Activated CD8-positive, alpha-beta memory T cell treated with anti-CD3 and anti-CD28 coated beads, Interleukin-2, amount 50 U/mL, for 24 hours (primary cell): ENCODE measurements around the gene CCT2.
"Not testable (repeated sequence)": the region's sequence is repeated elsewhere in the genome, so short reads cannot be mapped to it uniquely, and the experiment has no call there.

Source experiments
- DNase-seq: peaks from one replicate; pipeline ENCODE4 v3.0.0-alpha.2; 2020; ENCODE audit errors: extremely low read depth

Gene CCT2

DNA sequence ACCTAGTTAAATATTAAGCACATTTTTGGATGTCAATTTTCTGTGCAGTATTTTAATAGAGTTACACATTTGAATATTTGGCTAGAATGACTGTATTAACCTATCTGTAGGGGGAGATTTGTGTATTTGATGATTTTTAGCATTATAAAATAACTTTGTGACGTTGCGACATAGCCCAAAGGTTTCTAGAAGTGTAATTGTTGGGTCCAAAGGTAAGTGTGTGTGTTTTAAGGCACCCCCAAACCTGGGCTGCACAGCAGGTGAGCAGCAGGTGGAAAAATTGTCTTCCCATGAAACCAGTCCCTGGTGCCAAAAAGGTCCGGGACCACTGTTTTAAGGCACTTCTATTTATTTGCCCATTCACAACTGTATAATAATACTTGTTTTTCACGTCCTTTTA is 3.3 kb downstream of the CCT2 start:
- DNase-seq: no peak

- no peak for DNase-seq
Observed at GRCh38 chr12:69589082-69589481, 3.8 kb downstream of the CCT2 start.

DNA sequence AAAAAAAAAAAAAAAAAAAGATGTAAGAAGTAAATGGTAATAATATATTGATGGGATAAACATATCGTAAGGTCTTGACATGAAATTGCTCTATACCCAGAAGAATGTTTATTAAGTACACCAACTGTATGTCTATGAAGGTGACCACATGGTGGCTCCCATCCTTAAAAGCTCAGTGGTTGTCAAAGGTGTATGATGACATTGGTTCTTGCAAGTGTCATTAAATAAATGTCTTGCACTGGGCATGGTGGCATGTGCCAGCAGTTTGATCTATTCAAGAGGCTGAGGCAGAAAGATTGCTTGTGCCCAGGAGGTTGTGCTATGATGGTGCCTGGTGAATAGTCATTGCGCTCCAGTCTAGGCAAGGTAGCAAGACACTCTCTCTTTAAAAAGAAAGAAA is 10.4 kb downstream of the CCT2 start:
- DNase-seq: no peak

- DNase-seq: no peak
Observed at GRCh38 chr12:69598174-69598753, 13.0 kb downstream of the CCT2 start.

DNA sequence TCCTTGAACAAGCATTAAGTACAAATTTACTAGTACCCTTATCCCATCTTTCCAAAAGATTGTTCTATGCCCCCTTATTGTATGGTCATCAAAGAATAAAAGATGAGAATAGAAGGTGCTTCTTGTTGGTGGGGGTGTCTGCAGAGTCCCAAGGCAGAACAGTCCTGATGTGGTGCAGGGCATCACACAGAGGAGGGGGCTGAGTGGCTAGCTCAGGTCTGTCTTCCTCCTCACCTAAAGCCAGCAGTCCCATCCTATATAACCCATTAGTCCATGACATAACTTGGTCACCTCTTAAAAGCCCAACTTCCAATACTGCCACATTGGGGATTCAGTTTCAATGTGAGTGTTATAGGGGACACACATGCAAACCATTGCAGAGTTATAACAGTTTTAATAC is 15.5 kb downstream of the CCT2 start:
- DNase-seq: no peak

DNA sequence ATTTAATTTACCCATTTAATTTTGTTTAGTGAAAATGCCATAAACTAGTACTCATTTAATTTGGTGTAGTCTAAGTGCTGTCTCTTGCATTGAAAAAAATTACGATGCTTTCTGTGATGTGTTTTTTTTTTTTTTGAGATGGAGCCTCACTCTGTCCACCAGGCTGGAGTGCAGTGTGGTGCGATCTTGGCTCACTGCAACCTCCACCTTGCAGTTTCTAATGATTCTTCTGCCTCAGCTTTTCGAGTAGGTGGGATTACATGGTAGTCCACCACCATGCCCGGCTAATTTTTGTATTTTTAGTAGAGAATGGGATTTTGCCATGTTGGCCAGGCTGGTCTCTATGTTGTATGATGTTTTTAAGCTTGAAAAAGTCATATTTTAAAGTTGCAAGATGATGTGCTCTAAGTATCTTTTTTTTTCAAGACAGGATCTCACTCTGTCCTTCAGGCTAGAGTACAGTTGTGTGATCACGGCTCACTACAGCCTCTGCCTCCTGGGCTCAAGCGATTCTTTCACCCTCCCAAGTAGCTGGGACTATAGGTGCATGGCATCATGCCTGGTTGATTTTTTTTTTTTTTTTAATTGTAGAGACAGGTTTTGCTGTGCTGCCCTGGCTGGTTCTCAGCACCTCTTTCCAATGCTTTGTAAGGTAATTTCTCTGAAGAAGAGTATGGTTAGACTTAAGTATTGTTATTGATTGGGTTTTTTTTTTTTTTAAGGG is 16.9 kb downstream of the CCT2 start:
- no peak for DNase-seq

DNA sequence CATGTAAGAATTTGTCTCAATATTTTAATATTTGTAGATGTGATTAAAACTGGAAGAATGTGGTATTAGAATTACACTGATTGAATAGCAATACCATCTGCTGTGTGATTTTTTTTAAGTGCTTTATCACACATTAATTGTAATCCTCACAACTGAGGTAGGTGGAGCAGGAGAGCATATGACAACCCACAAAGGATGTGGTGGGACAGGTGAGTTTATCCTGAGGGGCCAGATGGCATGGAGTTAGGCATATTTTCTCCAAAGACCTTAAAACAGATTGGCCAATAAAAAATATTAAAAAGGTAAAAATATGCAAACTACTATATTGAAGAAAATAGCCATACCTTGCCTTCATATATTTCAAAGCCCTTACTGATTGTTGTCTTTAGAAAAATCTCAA is 17.7 kb downstream of the CCT2 start:
- DNase-seq: no peak

- not testable (repeated sequence) for DNase-seq
Observed at GRCh38 chr12:69603556-69603955, 18.3 kb downstream of the CCT2 start.

DNA sequence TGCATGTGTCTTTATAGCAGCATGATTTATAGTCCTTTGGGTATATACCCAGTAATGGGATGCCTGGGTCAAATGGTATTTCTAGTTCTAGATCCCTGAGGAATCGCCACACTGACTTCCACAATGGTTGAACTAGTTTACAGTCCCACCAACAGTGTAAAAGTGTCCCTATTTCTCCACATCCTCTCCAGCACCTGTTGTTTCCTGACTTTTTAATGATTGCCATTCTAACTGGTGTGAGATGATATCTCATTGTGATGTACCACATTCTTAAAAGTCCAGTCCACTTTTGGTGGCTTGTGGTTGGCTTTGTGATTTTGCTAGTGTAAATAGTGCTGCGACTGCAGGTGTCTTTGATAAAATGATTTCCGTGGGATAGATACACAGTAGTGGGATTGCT is 19.0 kb downstream of the CCT2 start:
- not testable (repeated sequence) for DNase-seq

GRCh38 chr12:69608114-69608513 is 22.9 kb downstream of the CCT2 start:
- DNase-seq: no peak

DNA sequence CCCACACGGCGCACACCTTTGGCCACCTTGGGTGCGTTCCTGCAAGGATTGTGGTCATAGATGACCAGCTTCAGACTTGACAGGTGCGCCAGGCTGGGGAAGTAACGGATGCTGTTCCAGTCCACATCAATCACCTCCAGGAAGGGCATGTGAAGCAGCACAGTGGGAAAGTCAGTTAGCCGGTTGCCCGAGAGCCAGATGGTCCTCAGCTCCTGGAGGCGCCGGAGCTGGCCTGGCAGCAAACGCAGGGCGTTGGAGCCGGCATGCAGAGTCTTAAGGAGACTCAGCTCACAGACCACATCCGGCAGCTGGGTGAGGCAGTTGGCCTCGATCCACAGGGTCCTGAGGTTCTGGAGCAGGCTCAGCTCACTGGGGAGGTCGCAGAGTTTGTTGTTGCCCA is 24.9 kb downstream of the CCT2 start:
- DNase-seq: no peak

- DNase-seq: no peak
Observed at GRCh38 chr12:69610729-69611128, 25.5 kb downstream of the CCT2 start, which contains the start of gene LRRC10. LRRC10 (minus strand) TSS chr12:69610907; CDS start chr12:69610838, 69 bp downstream.

DNA sequence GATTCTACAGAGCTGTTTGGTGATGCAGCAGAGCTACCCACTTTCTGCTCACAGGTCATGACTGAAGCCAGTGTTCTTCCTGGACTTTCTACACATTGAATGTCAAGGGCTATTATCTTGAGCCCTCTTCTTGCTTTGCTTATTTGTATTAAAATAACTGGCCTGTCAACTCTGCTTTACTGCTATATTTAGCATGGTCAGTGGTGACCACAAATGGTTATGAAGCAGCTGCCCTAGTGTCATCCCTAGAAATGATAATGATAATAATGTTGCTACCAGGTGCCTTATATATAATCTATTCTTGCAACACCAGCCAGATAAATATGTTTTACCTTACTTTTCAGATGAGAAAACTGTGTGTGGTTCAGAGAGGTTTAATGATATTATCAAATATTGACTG is 28.1 kb downstream of the CCT2 start:
- no peak for DNase-seq

DNA sequence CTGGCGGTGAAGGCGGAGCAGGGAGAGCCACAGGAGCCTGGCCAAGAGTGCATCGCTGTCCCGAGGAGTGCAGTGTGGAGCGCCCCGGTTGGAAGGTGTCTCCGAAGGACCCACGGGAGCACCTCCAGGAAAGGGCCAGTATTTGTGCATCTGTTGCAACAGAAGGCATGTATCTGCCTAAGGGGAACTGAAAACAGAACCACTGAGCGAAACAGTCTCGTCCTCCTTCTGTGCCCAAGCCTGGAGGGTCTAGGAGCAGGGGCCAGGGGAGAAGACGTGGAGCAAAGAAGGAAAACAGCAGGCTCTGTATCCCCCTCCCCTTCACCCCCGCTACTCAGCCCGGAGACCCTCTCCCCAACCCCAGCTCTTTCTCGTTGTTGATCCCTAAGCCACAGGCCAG is 30.8 kb downstream of the CCT2 start:
- DNase-seq: no peak

GRCh38 chr12:69619050-69619449 is 33.8 kb downstream of the CCT2 start:
- DNase-seq: no peak

DNA sequence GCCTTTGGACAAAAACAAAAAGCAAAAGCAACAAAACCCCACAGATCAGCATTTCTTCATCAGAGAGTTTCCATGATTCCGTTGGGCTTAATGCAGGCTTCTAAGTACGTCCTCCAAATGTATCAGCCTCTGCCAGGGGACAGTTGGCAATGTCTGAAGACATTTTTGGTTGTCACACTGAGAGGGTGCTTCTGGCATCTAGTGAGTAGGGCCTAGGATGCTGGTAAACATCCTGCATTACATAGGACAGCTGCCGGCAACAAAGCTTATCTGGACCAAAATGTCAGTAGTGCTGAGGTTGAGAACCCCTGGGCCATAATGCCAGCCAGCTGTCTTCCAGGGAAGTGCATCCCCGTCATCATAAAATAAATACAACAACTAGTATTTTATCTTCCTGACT is 34.8 kb downstream of the CCT2 start:
- no peak for DNase-seq

- no peak for DNase-seq
Observed at GRCh38 chr12:69620921-69621320, 35.7 kb downstream of the CCT2 start.

DNA sequence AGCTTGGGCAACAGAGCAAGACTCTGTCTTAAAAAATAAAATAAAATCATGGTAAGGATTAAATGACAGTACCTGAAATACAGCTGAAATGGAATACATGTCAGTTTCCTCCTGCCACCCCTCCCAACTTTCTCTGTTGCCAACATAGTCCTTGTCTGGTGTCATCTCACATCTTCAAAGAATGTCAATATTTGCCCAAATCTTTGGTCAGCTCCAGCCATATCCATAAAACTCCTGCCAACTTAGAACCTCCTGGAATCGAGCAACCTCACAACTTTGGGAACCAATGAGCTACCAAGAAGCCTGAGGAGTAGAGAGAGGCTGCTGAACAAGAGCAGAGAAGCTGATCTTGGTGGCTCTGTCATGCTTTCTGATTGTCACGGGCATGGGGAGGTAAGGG is 36.3 kb downstream of the CCT2 start:
- no peak for DNase-seq

DNA sequence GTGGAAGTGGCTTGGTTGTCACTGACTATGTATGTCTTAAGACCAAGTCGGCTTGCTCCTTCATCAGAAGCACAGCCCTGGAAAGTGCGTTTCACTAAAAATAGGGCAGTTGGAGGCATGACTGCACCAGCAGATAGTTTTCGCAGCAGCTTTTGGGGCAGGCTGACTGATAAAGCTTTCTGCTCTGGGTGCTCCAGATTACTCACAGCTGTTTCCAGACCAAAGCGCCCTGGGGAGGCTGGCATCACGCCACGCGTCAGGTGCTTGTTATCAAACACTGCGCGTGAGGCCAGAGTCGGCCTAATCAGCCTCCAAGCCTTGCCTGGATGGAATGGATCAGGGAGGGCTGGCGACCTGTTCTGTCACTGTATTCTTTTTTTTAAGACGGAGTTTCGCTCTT is 38.7 kb downstream of the CCT2 start:
- no peak for DNase-seq

DNA sequence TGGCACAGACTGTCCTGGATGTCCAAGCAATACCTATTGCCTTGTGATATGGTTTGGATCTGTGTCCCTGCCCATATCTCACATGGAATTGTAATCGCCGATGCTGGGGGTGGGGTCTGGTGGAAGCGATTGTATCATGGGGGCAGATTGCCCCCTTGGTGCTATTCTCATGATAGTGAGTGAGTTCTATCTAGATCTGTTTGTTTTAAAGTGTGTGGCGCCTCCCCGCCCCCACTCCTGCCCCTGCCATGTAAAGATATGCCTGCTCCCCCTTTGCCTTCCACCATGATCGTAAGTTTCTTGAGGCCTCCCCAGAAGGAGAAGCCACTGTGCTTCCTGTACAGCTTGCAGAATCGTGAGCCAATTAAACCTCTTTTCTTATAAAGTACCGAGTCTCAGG is 42.2 kb downstream of the CCT2 start:
- no peak for DNase-seq

- DNase-seq: no peak
Observed at GRCh38 chr12:69630191-69630590, 44.9 kb downstream of the CCT2 start.

GRCh38 chr12:69633061-69633460 is 47.8 kb downstream of the CCT2 start:
- DNase-seq: no peak

- DNase-seq: peak; percentile 6
Observed at GRCh38 chr12:69639400-69640016, 54.2 kb downstream of the CCT2 start.
